ENCODE data around the gene LGR6. TPM values are rescaled to one million over a fixed set of nuclear protein-coding genes. Genes with fewer than 3 reads are reported as not detected.
"Not testable (repeated sequence)": the region's sequence is repeated elsewhere in the genome, so short reads cannot be mapped to it uniquely, and the experiment has no call there.

The LGR6 gene
- total and polyA plus RNA-seq, 4 donors = 11.6 to 67.8 (median 33.6) TPM

- 82 to 100% methylated on average over 3 to 4 of the region's 4 CpGs for WGBS, 2 donors
- H3K4me3 ChIP-seq (ENCODE audit: low read length in 2 of 2); H3K9me3 ChIP-seq (ENCODE audit: control insufficient read depth, low read length); ATAC-seq (ENCODE audit: low FRiP score); DNase-seq; H3K27me3 ChIP-seq (ENCODE audit: control insufficient read depth in 1 of 2, insufficient read depth in 2 of 2, low read length in 1 of 2); H3K27ac ChIP-seq (ENCODE audit: low read depth in 1 of 2, low read length in 2 of 2); H3K36me3 ChIP-seq (ENCODE audit: control insufficient read depth in 1 of 2, insufficient read depth in 2 of 2, low read length in 1 of 2); H3K4me1 ChIP-seq (ENCODE audit: control insufficient read depth in 1 of 2, insufficient read depth in 2 of 2, low read length in 2 of 2); intact Hi-C loops (cut with DNase I): not testable (repeated sequence)
These were observed 67.8 kb downstream of the LGR6 start for GRCh38 chr1:202261209-202261958.

DNA sequence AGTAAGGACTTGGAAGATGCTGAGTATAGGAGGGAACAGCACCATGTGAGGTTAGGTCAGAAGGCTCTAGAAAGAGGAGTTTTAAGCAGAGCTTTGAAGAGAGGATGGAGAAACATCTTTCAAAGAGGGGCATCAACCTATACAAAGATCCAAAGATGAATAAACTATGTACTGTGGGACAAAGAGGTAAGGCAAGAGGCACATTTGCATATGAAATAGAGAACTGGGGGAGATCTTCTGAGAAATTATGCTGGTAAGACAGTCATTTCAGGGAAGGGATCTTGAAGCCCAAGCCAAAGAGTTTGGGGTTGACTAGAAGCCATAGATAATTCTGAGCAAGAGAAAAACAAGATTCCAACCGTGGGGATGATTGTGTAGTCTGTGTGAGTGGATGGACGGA lies 70.0 kb downstream of the LGR6 start:
- WGBS, 2 donors = 60 to 65% methylated on average over 2 of the region's 2 CpGs
- Histone ChIP-seq H3K27me3 (ENCODE audit: control insufficient read depth in 1 of 2, insufficient read depth in 2 of 2, low read length in 1 of 2) (no peaks in the 10 kb centered on the region), H3K36me3 (ENCODE audit: control insufficient read depth in 1 of 2, insufficient read depth in 2 of 2, low read length in 1 of 2) (no peaks in the 10 kb centered on the region), H3K9me3 (ENCODE audit: control insufficient read depth, low read length) (no peaks in the 10 kb centered on the region), H3K27ac (ENCODE audit: low read depth in 1 of 2, low read length in 2 of 2) (no peak overlapping the region), H3K4me3 (ENCODE audit: low read length in 2 of 2) (no peak overlapping the region), H3K4me1 (ENCODE audit: control insufficient read depth in 1 of 2, insufficient read depth in 2 of 2, low read length in 2 of 2) (peaks cover 3 to 5% of the 10 kb centered on the region in 2 donors)
- ATAC-seq (ENCODE audit: low FRiP score) (no peak), DNase-seq (no peak)
- intact Hi-C loops (cut with DNase I) = no loop called here

GRCh38 chr1:202264300-202264699 lies 70.7 kb downstream of the LGR6 start:
- Histone ChIP-seq H3K9me3 (ENCODE audit: control insufficient read depth, low read length) (no peaks in the 10 kb centered on the region), H3K4me1 (ENCODE audit: control insufficient read depth in 1 of 2, insufficient read depth in 2 of 2, low read length in 2 of 2) (peaks cover 3 to 5% of the 10 kb centered on the region in 2 donors), H3K36me3 (ENCODE audit: control insufficient read depth in 1 of 2, insufficient read depth in 2 of 2, low read length in 1 of 2) (no peaks in the 10 kb centered on the region), H3K27me3 (ENCODE audit: control insufficient read depth in 1 of 2, insufficient read depth in 2 of 2, low read length in 1 of 2) (no peaks in the 10 kb centered on the region), H3K27ac (ENCODE audit: low read depth in 1 of 2, low read length in 2 of 2) (peak overlapping the region; percentile 9 to 70), H3K4me3 (ENCODE audit: low read length in 2 of 2) (no peak overlapping the region)
- peak in 1 of 2 donors; percentile 47 for DNase-seq
- 12 to 16% methylated on average over 6 of the region's 6 CpGs for WGBS, 2 donors
- intact Hi-C loops (cut with DNase I) = no loop called here
- ATAC-seq (ENCODE audit: low FRiP score) = no peak

DNA sequence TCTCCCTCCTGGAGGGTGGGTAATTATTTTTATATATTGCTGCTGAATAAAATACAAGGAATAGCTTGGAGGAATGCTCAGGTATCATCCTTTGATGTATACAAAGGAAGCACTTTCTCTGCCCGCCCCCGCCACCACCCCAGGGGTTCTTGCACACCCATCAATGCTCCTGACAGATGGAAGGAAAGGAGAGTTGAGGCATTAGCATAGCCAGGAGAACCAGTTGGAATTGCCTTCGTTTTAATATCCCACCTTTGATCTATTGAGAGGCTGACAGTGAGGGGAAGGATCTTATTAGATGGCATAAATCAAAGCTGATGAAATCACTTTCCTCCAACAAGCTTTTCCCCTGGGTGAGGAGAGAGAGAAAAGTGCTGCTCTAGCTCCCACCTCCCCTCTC lies 71.1 kb downstream of the LGR6 start:
- H3K27ac ChIP-seq (ENCODE audit: low read depth in 1 of 2, low read length in 2 of 2) = no peak overlapping the region
- ATAC-seq (ENCODE audit: low FRiP score) (no peak), DNase-seq (peak in 1 of 2 donors; percentile 4)
- no peak overlapping the region for H3K4me3 ChIP-seq (ENCODE audit: low read length in 2 of 2)
- no peaks in the 10 kb centered on the region for H3K36me3 ChIP-seq (ENCODE audit: control insufficient read depth in 1 of 2, insufficient read depth in 2 of 2, low read length in 1 of 2)
- H3K4me1 ChIP-seq (ENCODE audit: control insufficient read depth in 1 of 2, insufficient read depth in 2 of 2, low read length in 2 of 2) = peaks cover 3 to 5% of the 10 kb centered on the region in 2 donors
- intact Hi-C loops (cut with DNase I) = no loop called here
- no peaks in the 10 kb centered on the region for H3K9me3 ChIP-seq (ENCODE audit: control insufficient read depth, low read length)
- H3K27me3 ChIP-seq (ENCODE audit: control insufficient read depth in 1 of 2, insufficient read depth in 2 of 2, low read length in 1 of 2) = no peaks in the 10 kb centered on the region
- WGBS, 2 donors = 80 to 81% methylated on average over 3 of the region's 3 CpGs

- no peaks in the 10 kb centered on the region for H3K36me3 ChIP-seq (ENCODE audit: control insufficient read depth in 1 of 2, insufficient read depth in 2 of 2, low read length in 1 of 2)
- 78 to 86% methylated on average over 9 of the region's 9 CpGs for WGBS, 2 donors
- ATAC-seq (ENCODE audit: low FRiP score) = no peak
- no peaks in the 10 kb centered on the region for H3K27me3 ChIP-seq (ENCODE audit: control insufficient read depth in 1 of 2, insufficient read depth in 2 of 2, low read length in 1 of 2)
- peak overlapping the region in 1 of 2 donors; percentile 27 for H3K27ac ChIP-seq (ENCODE audit: low read depth in 1 of 2, low read length in 2 of 2)
- DNase-seq = peak in 1 of 2 donors; percentile 15
- H3K4me3 ChIP-seq (ENCODE audit: low read length in 2 of 2) = no peak overlapping the region
- peaks cover 3 to 5% of the 10 kb centered on the region in 2 donors for H3K4me1 ChIP-seq (ENCODE audit: control insufficient read depth in 1 of 2, insufficient read depth in 2 of 2, low read length in 2 of 2)
- no peaks in the 10 kb centered on the region for H3K9me3 ChIP-seq (ENCODE audit: control insufficient read depth, low read length)
- intact Hi-C loops (cut with DNase I) = no loop called here
These were observed 72.6 kb downstream of the LGR6 start for GRCh38 chr1:202266061-202266765.

- Histone ChIP-seq H3K36me3 (ENCODE audit: control insufficient read depth in 1 of 2, insufficient read depth in 2 of 2, low read length in 1 of 2) (no peaks in the 10 kb centered on the region), H3K27ac (ENCODE audit: low read depth in 1 of 2, low read length in 2 of 2) (no peak overlapping the region), H3K4me3 (ENCODE audit: low read length in 2 of 2) (no peak overlapping the region), H3K27me3 (ENCODE audit: control insufficient read depth in 1 of 2, insufficient read depth in 2 of 2, low read length in 1 of 2) (no peaks in the 10 kb centered on the region), H3K4me1 (ENCODE audit: control insufficient read depth in 1 of 2, insufficient read depth in 2 of 2, low read length in 2 of 2) (peaks cover 6 to 7% of the 10 kb centered on the region in 2 donors), H3K9me3 (ENCODE audit: control insufficient read depth, low read length) (no peaks in the 10 kb centered on the region)
- intact Hi-C loops (cut with DNase I) = no loop called here
- WGBS, 2 donors = 64 to 65% methylated on average over 13 of the region's 13 CpGs
- DNase-seq = no peak
- no peak for ATAC-seq (ENCODE audit: low FRiP score)
These were observed 74.4 kb downstream of the LGR6 start for GRCh38 chr1:202268032-202268431.

DNA sequence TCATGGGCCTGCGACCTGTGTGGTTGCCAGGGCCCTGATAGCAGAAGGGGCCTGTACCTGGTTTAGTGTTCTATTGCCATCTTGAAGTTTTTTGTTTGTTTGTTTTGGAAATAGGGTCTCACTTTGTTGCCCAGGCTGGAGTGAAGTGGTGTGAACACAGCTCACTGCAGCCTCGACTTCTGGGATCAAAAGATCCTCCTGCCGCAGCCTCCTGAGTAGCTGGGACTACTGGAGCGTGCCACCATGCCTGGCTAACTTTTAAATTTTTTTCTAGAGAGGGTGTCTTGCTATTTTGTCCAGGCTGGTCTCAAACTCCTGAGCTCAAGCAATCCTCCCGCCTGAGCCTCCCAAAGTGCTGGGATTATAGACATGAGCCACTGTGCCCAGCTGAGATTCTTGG lies 75.2 kb downstream of the LGR6 start:
- 78 to 84% methylated on average over 5 of the region's 5 CpGs for WGBS, 2 donors
- no peak for DNase-seq
- Histone ChIP-seq H3K9me3 (ENCODE audit: control insufficient read depth, low read length) (no peaks in the 10 kb centered on the region), H3K36me3 (ENCODE audit: control insufficient read depth in 1 of 2, insufficient read depth in 2 of 2, low read length in 1 of 2) (no peaks in the 10 kb centered on the region), H3K27ac (ENCODE audit: low read depth in 1 of 2, low read length in 2 of 2) (no peak overlapping the region), H3K4me1 (ENCODE audit: control insufficient read depth in 1 of 2, insufficient read depth in 2 of 2, low read length in 2 of 2) (peaks cover 6 to 7% of the 10 kb centered on the region in 2 donors), H3K4me3 (ENCODE audit: low read length in 2 of 2) (no peak overlapping the region), H3K27me3 (ENCODE audit: control insufficient read depth in 1 of 2, insufficient read depth in 2 of 2, low read length in 1 of 2) (no peaks in the 10 kb centered on the region)
- intact Hi-C loops (cut with DNase I) = no loop called here
- no peak for ATAC-seq (ENCODE audit: low FRiP score)

DNA sequence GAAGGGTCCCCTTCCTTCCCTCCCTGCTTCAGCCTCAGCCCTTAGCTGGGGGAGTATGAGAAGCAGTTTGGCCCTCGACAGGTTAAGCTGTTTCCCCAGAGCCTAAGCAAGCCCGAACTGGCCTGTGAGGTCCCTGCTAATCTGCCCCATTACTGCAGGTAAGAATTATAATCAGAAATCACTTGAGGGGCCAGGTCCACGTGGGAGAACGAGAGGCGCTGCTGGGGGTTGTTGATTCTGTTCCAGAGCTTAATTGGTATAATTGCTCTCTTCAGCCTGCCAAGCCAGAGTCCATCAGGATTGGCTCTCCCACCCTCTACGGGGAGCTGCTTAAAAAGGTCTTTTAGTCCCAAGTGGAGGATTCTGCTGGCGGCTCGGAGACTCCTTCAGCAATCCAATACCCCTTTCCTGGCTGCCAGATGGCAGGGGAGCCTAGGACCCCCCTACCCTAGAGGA lies 77.3 kb downstream of the LGR6 start:
- no peak overlapping the region for H3K4me3 ChIP-seq (ENCODE audit: low read length in 2 of 2)
- H3K27me3 ChIP-seq (ENCODE audit: control insufficient read depth in 1 of 2, insufficient read depth in 2 of 2, low read length in 1 of 2) = no peaks in the 10 kb centered on the region
- DNase-seq (no peak), ATAC-seq (ENCODE audit: low FRiP score) (no peak)
- no peaks in the 10 kb centered on the region for H3K36me3 ChIP-seq (ENCODE audit: control insufficient read depth in 1 of 2, insufficient read depth in 2 of 2, low read length in 1 of 2)
- H3K4me1 ChIP-seq (ENCODE audit: control insufficient read depth in 1 of 2, insufficient read depth in 2 of 2, low read length in 2 of 2) = peaks cover 3 to 8% of the 10 kb centered on the region in 2 donors
- intact Hi-C loops (cut with DNase I) = no loop called here
- H3K9me3 ChIP-seq (ENCODE audit: control insufficient read depth, low read length) = no peaks in the 10 kb centered on the region
- WGBS, 2 donors = 43 to 46% methylated on average over 8 of the region's 8 CpGs
- H3K27ac ChIP-seq (ENCODE audit: low read depth in 1 of 2, low read length in 2 of 2) = peak overlapping the region in 1 of 2 donors; percentile 6
